T-helper 9 cell (primary cell): ENCODE data around the gene PRCD.

Experiments
- DNase-seq: peaks from one replicate; pipeline ENCODE4 v3.0.0-alpha.2; 2020

PRCD gene

DNA sequence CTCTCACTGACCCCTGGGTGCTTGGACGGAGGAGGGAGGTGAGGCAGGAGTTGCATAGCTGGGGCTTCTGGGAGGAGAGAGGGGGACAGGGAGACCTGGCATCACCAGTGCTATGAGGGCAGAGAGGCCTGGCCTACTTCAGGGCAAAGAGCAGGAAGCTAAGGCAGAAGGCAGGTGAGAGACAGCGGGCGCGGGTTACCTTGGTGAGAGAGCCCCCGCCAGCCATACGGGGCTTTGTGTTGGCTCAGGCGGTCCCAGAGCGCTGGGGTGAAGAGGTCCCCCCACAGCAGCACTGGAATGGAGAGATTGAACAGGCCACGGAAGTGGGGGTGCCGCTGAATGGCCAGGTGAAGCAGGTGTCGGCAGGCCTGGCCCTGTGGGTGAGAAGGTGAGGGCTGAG, 34.3 kb downstream of the PRCD start:
- DNase-seq, result no peak

DNA sequence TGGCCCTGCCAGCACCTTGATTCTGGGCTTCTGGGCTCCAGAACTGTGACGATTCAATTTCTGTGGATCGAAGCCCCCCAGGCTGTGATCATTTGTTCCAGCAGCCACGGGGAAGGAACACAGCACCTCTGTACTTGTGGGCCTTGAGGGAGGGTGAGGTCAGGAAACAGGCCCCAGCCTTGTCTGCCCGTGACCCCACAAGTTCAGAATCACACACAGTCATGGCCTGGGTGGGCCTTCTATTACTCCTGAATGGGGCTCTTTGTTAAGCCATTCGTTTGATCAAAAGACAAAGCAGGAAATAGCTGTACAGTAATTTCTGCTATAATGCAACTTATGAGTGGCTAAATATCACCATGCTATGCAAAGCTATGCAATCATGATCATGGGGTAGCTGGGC, 35.7 kb downstream of the PRCD start:
- DNase-seq, result no peak

DNA sequence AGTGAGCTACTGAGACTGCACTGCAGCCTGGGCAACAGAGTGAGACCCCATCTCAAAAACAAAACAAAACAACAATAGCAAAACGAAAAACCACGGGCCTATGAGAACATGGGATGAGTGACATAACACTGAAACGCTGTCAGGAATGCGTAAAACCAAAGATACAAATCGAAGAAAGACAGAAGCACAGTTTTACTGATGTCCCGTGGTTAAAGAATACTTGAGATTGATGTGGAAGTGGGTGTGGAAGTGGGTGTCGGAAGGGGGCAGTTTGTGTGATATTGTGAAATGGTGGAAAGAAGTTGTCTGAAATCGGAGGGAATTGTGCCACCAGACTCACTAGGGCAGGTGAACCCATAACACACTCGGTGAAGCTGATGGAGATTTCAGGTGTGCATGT, 36.3 kb downstream of the PRCD start:
- no peak for DNase-seq

DNA sequence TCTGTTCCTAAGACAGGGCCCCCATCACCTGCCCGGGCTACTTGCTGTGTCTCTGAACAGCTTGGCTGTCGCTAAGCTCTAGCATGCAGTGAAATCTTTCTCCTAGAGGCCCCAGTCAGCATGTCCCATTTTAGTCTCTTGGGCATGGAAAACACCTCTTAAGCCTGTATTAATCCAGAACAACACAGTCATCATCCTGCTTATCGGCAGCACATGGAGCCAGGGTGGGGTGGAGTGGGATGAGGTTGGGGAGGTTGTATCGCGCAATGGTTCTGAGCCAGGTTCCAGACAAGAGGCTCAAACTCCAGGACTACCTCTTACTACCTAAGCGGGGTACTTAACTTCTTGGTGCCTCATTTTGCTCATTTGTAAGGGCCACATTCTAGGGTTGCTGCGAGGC, 38.0 kb downstream of the PRCD start:
- DNase-seq, result no peak

DNA sequence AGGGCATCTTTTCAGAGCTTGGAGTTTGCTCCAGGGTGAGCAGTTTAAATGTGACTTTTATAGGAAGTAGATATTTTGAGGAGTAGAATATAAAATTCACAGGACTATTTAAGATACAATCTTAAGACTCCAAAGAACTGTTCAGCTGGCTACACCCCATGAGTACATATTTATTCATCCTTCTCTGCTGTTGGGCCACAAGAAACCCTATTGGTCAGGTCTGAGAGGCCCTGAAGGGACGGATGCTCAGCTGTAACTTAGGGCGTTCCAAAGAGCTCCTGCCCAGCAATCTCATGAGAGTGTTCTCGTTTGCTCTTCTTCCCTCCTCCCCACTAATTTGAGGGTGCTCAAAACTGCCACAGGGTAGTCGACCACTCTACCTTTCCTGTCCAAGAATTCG, 38.5 kb downstream of the PRCD start:
- no peak for DNase-seq

DNA sequence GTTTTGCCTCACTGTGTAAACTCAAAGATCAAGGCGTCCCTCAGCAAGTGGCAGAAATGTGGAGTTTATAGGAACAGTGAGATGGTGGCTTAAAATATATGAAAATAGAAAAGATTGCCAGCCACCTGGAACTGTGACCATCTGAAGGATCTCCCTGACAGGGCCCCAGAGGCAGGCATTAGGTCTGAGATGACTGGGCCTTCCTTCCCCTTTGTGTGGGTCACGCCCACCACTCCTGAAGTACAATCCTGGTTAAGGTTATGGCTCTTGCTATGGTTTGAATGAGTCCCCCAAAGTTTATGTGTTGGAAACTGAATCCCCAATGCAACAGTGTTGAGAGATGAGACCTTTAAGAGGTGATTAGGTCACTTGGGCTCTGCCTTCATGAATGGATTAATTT, 39.4 kb downstream of the PRCD start:
- no peak for DNase-seq

DNA sequence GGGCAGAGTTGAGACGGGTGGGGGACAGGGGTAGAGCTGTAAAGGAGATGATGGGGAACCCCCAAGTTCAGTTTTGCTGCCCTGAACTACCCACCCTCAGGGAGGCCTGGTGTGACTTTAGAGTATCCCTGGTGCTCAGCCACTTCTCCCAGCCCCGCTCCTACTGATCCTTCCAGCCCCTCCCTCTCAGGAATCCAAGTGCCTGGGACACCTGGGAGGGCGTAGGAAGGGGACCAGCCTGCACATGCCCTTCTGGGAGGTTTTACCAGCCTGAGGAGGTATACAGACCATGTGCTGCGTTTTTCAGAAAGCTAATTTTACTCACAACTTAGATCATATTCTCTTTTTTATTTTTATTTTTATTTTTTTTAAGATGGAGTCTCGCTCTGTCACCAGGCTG, 41.7 kb downstream of the PRCD start:
- no peak for DNase-seq

DNA sequence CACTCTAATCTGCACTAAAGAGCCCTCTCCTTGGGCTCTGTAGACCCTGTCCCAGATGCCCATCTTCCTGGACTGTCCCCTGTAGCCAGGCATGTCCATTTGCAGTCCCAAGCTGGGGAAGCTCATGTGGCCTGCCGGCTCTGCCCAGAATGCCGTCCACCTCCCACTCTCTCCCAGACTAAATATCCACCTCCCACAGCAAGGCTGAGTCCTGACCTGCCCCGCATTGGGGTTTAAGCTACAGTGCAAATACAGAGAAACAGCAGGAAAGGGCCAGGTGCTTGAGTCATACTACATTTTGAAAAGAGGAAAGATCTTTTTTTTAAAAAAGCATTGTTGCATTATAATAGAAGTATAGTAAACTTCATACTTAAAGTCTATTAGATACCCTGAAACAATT, 42.8 kb downstream of the PRCD start:
- DNase-seq, result no peak

DNA sequence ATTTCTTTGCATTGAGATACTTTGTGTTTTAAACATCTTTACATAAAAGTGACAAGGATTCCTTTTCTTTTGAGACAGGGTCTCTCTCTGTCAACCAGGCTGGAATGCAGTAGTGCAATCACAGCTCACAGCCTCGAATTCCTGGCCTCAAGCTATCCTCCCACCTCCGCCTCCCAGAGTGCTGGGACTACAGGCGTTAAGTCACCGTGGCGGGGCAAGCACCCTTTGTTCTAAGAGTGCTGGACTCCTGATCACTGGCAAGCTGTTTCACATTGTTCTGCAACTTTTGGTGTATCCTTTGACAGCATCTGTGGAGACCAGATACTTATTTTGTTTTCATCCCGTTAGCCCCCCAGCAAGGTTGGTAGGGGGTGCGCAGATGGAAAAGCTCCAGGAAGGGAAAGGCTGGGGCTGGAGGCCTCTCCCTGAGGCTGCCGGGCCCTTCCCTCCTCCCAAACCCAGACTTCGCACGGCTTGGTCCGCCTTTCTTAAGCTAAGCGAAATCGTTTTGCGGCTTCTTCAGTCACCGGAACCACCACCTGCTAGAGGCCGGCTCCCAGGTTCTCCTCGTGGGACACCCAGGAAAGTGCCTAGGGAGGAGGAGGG, 44.7 kb downstream of the PRCD start:
- DNase-seq, result no peak

DNA sequence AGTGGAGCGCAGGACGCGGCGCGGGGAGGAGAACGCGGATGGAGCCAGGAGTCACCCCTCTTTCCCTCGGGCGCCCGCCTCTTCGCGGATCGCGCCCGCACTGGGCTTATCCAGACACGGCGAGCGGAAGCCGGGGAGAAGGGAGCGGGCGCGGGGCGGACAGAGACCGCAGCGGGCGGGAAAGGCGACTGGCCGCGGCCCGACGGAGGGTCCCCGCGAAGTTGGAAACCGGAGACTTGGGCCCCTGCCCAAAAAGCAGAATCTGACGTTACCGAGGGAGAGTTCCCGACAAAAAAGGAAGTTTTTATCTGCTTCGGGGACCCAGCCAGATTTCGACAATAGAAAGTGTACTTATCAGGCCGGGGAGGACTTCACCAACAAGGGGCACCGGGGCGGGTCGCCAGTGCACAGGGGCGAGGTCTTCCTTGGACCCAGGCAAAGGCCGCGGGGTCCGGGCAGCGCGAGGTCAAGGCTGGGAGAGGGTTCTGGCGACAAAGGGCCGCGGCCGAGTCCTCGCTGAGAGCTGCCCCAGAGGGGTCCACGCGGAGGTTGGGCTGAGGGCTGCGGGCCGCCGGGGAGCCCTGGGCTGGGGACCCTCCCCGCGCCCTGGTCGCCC, 45.3 kb downstream of the PRCD start:
- DNase-seq, result no peak

DNA sequence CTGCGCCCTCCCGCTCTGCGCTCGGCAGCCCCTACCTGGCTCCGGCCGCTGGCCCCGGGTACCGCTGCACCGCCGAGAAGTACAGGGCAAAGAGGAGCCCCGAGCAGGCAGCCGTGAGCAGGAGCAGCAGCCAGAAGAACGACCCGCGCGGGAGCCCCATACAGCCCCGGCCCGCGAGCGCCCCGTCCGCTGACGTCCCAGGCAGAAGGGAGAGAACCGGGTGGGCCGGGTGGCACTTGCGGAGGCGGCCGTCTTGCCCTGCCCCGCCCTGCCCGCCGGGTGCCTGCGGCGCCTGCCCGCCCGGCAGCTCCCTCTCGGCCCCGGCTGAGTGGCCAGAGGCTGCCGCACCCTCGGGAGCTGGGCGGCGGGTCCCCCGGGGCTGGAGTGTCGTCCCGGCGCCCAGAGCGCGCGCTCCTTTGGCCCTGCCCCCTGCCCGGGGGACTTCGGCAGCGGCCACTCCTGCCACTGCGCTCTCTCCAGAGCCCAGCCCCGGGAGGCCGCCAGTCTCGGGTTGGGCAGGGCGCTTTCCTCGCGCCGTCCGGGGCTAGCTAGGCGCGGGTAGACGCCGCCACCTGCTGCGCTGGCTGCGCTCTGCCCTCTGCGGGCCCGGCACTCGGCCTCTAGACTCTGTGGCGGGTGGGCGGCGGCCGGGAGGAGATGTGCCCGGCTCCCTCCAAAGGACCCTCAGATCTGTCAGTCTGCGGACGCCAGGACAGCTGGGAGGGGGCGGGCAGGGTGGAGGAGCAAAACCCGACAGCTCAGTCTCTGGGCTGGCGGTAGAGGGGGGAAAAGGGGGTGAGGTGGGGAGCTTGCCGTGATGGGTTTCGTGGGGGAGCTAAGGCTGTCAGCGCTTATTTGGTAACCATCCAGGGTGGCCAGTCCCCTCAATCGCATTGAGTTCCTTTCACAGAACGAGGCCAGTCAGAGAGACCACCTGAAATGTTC, 46.1 kb downstream of the PRCD start, which contains the start of gene ST6GALNAC2:
ST6GALNAC2 (minus strand) TSS at position 212 of the 945 bp plus-strand sequence; CDS start at position 160, 52 bp downstream.
- DNase-seq, result peak; percentile 35

DNA sequence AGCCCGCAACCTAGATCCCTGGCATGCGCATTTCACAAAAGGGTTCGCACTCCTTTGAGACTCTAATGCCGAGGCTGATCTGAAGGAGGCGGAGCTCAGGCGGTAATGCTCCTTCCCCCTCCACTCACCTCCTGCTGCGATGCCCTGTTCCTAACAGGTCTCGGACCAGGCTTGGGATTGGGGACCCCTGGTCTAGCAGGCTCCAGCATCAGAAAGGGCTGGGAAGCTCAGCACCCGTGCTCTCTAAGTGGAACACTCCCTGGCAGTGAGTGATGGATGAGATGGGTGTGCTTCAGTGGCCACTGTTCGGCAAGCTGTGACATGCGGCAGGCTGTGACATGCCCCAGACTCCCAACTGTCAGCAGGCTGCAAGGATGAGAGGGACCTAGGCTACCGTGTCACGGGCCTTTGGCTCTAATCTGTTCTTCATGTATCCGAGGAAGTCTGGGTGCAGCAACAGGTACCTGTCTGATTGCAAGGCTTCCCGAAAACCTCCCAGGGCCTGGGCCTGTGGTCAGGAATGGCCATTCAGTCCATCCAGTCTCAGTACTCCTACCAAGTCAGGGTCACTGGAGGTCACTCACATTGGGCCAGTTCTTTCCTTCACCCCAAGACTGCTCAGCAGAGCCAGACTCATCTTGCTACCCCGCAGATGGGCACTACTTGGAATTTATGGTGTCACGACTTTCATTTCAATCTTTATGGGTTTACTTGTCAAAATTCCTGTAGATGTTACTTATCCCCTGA, 47.1 kb downstream of the PRCD start:
- no peak for DNase-seq

DNA sequence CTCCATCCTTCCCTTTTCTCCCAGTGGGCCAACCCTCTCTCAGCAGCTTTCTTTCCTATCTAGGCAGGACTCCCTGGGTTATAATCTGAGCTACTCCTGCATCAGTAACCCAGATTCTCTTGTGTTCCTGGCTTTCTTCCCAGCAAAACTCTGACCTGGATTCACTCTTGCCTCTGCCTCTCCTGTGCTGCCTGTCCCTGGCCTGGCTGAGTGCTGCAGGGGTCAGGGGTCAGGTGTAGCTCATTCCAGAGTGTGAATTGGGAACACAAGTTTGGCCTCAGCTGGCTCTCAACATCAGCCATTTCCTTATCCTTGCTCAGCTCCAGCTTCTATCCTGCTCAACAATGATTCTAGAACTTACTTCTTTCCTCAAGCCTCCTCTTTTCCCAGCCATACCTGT, 48.3 kb downstream of the PRCD start:
- no peak for DNase-seq

DNA sequence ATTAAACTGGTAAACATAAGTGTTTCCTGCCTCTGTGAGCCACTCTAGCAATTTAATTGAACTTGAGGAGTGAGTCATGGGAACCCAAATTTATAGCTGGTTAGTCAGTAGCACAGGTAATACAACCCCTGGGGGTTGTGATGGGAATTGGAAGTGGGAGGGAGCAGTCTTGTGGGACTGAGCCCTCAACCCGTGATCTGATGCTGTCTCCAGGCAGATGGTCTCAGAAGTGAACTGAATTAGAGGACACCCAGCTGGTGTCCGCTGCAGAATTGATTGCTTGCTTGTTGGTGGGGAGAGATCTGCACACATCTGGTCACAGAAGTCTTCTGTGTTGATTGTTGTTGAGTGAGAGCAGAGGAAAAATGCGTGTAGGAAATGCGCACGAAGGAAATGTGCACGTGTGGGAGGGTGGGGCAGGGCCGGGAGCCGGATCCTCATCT, 53.6 kb downstream of the PRCD start:
- DNase-seq, result no peak

DNA sequence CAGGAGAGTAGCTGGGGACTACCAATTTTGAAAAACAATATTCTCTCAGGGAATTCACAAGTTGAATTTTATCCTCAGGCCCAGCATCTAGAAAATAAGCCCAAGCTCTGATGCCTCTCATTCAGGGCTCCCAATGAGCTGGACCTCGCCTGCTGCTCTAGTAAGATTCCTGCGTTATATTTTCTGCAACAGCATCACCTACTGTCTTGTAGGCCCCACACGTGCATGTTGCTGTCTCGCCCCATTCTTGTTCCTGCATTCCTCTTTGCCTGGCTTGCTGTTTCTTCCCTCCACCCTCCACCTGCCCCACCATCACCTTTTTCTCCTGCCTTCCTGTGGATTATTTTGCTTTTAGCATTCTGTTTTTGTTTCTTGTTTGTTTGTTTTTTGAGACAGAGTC, 54.1 kb downstream of the PRCD start:
- DNase-seq, result no peak

DNA sequence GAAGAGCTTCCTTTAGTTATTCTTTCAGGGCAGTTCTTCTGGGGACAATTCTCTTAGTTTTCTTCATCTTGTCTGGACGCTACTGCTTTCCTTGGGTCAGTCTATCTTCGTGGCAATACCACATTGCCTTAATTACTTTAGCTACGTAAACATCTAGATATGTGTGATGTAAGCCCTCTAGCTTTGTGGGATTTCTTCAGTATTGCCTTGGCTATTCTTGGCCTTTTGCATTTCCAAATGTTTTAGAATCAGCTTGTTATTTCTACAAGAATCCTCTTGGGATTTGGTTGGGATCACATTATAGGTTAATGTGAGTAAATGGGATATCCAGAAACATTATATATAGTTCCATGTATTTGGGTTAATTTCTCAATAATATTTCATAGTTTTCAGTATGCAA, 54.8 kb downstream of the PRCD start:
- DNase-seq, result no peak
